HCT116 (cell line): ENCODE results near the gene COL4A3. TPM values are rescaled to one million over a fixed set of nuclear protein-coding genes. Genes with fewer than 3 reads are reported as not detected.

ENCODE experiments used
- ATAC-seq: fragments of 200-7000 bp; cut with Tn5 transposase; 2 replicates; pipeline ENCODE4 v1.9.1; 2020; ENCODE audit warnings: mild to moderate bottlenecking, moderate library complexity
- BruUV-seq: library from RNA; stranded (reverse); fragments of 400-500 nt; replicated peaks from 2 replicates; lab custom pipeline; 2021; lab: Mats Ljungman, UMichigan
- CTCF ChIA-PET: fragments of 300-600 bp; sonication (Branson Sonifier 250); formaldehyde crosslinking; loops from one replicate; lab custom pipeline; 2021; ENCODE audit warnings: antibody characterized with exemption; lab: Charles Lee
- POLR2A ChIA-PET: fragments of 300-600, 350-600 bp; sonication (Branson Sonifier 250); formaldehyde crosslinking; loops from one replicate; lab custom pipeline; 2021; ENCODE audit warnings: antibody characterized with exemption; lab: Charles Lee
- RAD21 ChIA-PET, 2 experiments: fragments of 300-600 bp; sonication (Branson Sonifier 250); formaldehyde crosslinking; loops; one replicate each; lab custom pipeline; 2023; ENCODE audit warnings: low total read pairs in 2 of 2; ENCODE audit not compliant: uncharacterized antibody in 2 of 2, unreplicated experiment in 2 of 2, low non-redundant PET in 1 of 2; lab: Charles Lee
- DNase-seq: peaks from one replicate; pipeline ENCODE4 v3.0.0-alpha.2; 2010; ENCODE audit warnings: low read depth, low spot score
- H2AFZ ChIP-seq: fragments of 200-600 bp; shearing (Covaris generic), sonication (generic); 2 replicates; pipeline ENCODE4 v1.6.1; 2017; ENCODE audit warnings: low read depth, mixed run types, mixed read lengths, antibody characterized with exemption, low read length; ENCODE audit not compliant: poor library complexity, severe bottlenecking
- H3K27ac ChIP-seq: 2 replicates; pipeline ENCODE4 v1.5.1; 2012; ENCODE audit warnings: low read depth, low read length
- H3K27me3 ChIP-seq: fragments of 200-600 bp; sonication (generic); 2 replicates; pipeline ENCODE4 v1.6.1; 2016; ENCODE audit warnings: mixed run types, low read length, mixed read lengths; ENCODE audit not compliant: insufficient read depth
- H3K36me3 ChIP-seq, 2 experiments: fragments of 200-500 bp in 1 of 2; fragments of 200-600 bp in 1 of 2; sonication (Bioruptor generic) in 1 of 2; sonication (generic) in 1 of 2; 2 replicates each; pipeline versions ENCODE4 v1.5.1 to v1.6.1; 2014 to 2016; ENCODE audit warnings: low read length in 2 of 2, inconsistent platforms in 1 of 2, mixed read lengths in 1 of 2, mixed run types in 1 of 2; ENCODE audit not compliant: insufficient read depth in 2 of 2, control insufficient read depth in 1 of 2
- H3K4me1 ChIP-seq, 2 experiments: fragments of 200-600 bp in 1 of 2; sonication (generic) in 1 of 2; 2 replicates each; pipeline versions ENCODE4 v1.5.1 to v1.6.1; 2012 to 2017; ENCODE audit warnings: low read length in 2 of 2, inconsistent platforms in 1 of 2, mild to moderate bottlenecking in 1 of 2, mixed read lengths in 1 of 2, mixed run types in 1 of 2, moderate library complexity in 1 of 2; ENCODE audit not compliant: insufficient read depth in 2 of 2, control insufficient read depth in 1 of 2
- H3K4me2 ChIP-seq: fragments of 200-600 bp; sonication (generic); 2 replicates; pipeline ENCODE4 v1.6.1; 2017; ENCODE audit warnings: mixed run types, low read length, mixed read lengths
- H3K4me3 ChIP-seq, 2 experiments: fragments of 200-600 bp in 1 of 2; sonication (generic) in 1 of 2; replicated peaks in 1 of 2; 2 replicates each; pipeline ENCODE4 v1.5.1; 2011 to 2016; ENCODE audit warnings: low read length in 2 of 2, control low read depth in 1 of 2, low read depth in 1 of 2, mild to moderate bottlenecking in 1 of 2, mixed read lengths in 1 of 2, mixed run types in 1 of 2
- H3K79me2 ChIP-seq: fragments of 200-600 bp; sonication (generic); 2 replicates; pipeline ENCODE4 v1.6.1; 2017; ENCODE audit warnings: mild to moderate bottlenecking, mixed run types, low read length, moderate library complexity, mixed read lengths; ENCODE audit not compliant: insufficient read depth
- H3K9ac ChIP-seq: fragments of 200-600 bp; sonication (generic); 2 replicates; pipeline ENCODE4 v1.6.1; 2016; ENCODE audit warnings: low read length, mixed read lengths
- H3K9me2 ChIP-seq: fragments of 200-600 bp; sonication (generic), shearing (Covaris generic); 2 replicates; pipeline ENCODE4 v1.6.1; 2017; ENCODE audit warnings: mixed run types, mild to moderate bottlenecking, moderate library complexity; ENCODE audit not compliant: insufficient read depth
- H3K9me3 ChIP-seq, 2 experiments: fragments of 200-500 bp in 1 of 2; fragments of 200-600 bp in 1 of 2; sonication (Bioruptor generic) in 1 of 2; sonication (generic) in 1 of 2; 2 replicates each; pipeline ENCODE4 v1.6.1; 2014 to 2017; ENCODE audit warnings: low read length in 2 of 2, mixed read lengths in 2 of 2, inconsistent platforms in 1 of 2, low read depth in 1 of 2, mild to moderate bottlenecking in 1 of 2, mixed run types in 1 of 2, moderate library complexity in 1 of 2; ENCODE audit not compliant: control insufficient read depth in 1 of 2, insufficient read depth in 1 of 2
- H4K20me1 ChIP-seq: fragments of 200-600 bp; sonication (generic), shearing (Covaris generic); 2 replicates; pipeline ENCODE4 v1.6.1; 2017; ENCODE audit warnings: mixed run types, mild to moderate bottlenecking, moderate library complexity; ENCODE audit not compliant: insufficient read depth
- MAX ChIP-seq: IDR thresholded peaks from 2 replicates; pipeline ENCODE4 v1.6.1; 2012
- SP1 ChIP-seq: IDR thresholded peaks from 2 replicates; pipeline ENCODE4 v1.6.1; 2012; ENCODE audit warnings: low read depth
- SRF ChIP-seq: IDR thresholded peaks from 2 replicates; pipeline ENCODE4 v1.6.1; 2012; ENCODE audit warnings: low read depth
- TCF7L2 ChIP-seq: IDR thresholded peaks from 2 replicates; pipeline ENCODE4 v1.7.0; 2011; ENCODE audit warnings: borderline replicate concordance, inconsistent platforms; ENCODE audit not compliant: insufficient read depth, insufficient read length; ENCODE audit errors: extremely low read depth
- ZBTB33 ChIP-seq: IDR thresholded peaks from 2 replicates; pipeline ENCODE4 v1.6.1; 2011; ENCODE audit warnings: mild to moderate bottlenecking, low read length, moderate library complexity; ENCODE audit not compliant: insufficient replicate concordance; ENCODE audit errors: extremely low read depth
- intact Hi-C: fragments of 100-400 bp; cut with micrococcal nuclease; formaldehyde crosslinking; loops from 2 replicates; pipeline ENCODE4 v1.10.0; 2022
- total RNA-seq: library from RNA; stranded (reverse); gene quantifications from one replicate; pipeline ENCODE4 v1.2.1, GENCODE V29; 2021; ENCODE audit not compliant: unreplicated experiment
- TF ChIP-seq, protein P1 (sequence below): IDR thresholded peaks from 2 replicates; pipeline ENCODE4 v1.6.1; 2012; ENCODE audit warnings: low read depth

The COL4A3 gene
- total RNA-seq, 1 experiment from 2014 or later = 4.9 TPM

DNA sequence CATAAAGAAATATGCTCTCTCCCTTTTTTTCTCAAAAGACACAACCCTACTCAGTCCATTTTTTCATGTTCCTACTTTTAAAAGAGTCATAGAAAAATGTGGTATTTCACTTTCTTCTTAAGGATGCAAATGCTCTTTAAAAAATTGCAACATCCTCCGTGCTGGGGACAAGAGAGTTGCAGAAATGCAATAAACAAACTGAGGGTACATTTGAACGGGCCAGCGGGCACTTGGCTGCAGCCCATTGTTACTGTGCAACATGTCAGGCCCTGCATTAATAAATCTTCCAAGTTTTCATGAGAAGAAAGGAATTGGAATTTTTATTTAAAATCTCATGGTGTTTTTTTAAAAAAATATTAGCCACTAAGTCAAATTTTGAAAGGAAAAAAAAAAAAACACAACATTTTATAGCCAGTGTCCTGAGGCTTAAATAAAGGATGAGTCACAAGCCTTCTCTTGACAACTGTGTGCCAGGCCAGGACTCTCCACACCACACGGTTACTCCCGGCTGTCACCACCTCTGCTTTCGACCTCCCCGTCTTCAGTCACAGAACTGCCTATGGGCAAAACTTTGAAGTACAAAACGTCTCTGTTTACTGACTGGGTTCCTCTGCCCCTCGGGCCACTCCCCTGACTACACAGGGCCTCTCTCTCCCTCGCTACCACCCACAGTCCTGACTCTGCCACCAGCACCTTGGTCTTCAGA is 103.1 kb downstream of the COL4A3 start:
- H3K4me2 ChIP-seq = no peak overlapping the region
- no peaks in the 10 kb centered on the region for H3K9me3 ChIP-seq
- H2AFZ ChIP-seq = no peak overlapping the region
- H3K36me3 ChIP-seq = no peaks in the 10 kb centered on the region
- BruUV-seq = no TSS peak
- TF ChIP-seq TCF7L2 (no peak), MAX (no peak)
- H3K4me1 ChIP-seq = no peaks in the 10 kb centered on the region
- CTCF ChIA-PET = no interaction called here
- DNase-seq = no peak
- RAD21 ChIA-PET = no interaction called here
- intact Hi-C loops = no loop called here
- H4K20me1 ChIP-seq = no peaks in the 10 kb centered on the region
- H3K79me2 ChIP-seq = no peaks in the 10 kb centered on the region
- H3K4me3 ChIP-seq = no peak overlapping the region
- no peak overlapping the region for H3K9ac ChIP-seq
- no peak overlapping the region for H3K27ac ChIP-seq
- POLR2A ChIA-PET = no interaction called here
- no peaks in the 10 kb centered on the region for H3K27me3 ChIP-seq
- H3K9me2 ChIP-seq = no peaks in the 10 kb centered on the region
- ATAC-seq = no peak

- ATAC-seq = no peak
- no peak for DNase-seq
Measured at GRCh38 chr2:227280895-227281294, 116.5 kb downstream of the COL4A3 start.

More at GRCh38 chr2:227280895-227281294, 116.5 kb downstream of the COL4A3 start:
- Histone ChIP-seq H4K20me1 (no peaks in the 10 kb centered on the region), H3K27ac (no peak overlapping the region), H3K4me2 (no peak overlapping the region), H3K27me3 (no peaks in the 10 kb centered on the region), H3K36me3 (no peaks in the 10 kb centered on the region), H3K9ac (no peak overlapping the region), H3K4me3 (no peak overlapping the region), H2AFZ (no peak overlapping the region), H3K9me3 (no peaks in the 10 kb centered on the region), H3K79me2 (no peaks in the 10 kb centered on the region), H3K9me2 (no peaks in the 10 kb centered on the region), H3K4me1 (no peaks in the 10 kb centered on the region)
- ChIA-PET POLR2A (no interaction called here), CTCF (no interaction called here), RAD21 (no interaction called here)
- intact Hi-C loops = no loop called here
- TF ChIP-seq, protein P1, sequence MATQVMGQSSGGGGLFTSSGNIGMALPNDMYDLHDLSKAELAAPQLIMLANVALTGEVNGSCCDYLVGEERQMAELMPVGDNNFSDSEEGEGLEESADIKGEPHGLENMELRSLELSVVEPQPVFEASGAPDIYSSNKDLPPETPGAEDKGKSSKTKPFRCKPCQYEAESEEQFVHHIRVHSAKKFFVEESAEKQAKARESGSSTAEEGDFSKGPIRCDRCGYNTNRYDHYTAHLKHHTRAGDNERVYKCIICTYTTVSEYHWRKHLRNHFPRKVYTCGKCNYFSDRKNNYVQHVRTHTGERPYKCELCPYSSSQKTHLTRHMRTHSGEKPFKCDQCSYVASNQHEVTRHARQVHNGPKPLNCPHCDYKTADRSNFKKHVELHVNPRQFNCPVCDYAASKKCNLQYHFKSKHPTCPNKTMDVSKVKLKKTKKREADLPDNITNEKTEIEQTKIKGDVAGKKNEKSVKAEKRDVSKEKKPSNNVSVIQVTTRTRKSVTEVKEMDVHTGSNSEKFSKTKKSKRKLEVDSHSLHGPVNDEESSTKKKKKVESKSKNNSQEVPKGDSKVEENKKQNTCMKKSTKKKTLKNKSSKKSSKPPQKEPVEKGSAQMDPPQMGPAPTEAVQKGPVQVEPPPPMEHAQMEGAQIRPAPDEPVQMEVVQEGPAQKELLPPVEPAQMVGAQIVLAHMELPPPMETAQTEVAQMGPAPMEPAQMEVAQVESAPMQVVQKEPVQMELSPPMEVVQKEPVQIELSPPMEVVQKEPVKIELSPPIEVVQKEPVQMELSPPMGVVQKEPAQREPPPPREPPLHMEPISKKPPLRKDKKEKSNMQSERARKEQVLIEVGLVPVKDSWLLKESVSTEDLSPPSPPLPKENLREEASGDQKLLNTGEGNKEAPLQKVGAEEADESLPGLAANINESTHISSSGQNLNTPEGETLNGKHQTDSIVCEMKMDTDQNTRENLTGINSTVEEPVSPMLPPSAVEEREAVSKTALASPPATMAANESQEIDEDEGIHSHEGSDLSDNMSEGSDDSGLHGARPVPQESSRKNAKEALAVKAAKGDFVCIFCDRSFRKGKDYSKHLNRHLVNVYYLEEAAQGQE = peak; percentile 52
- no peak for TF ChIP-seq ZBTB33
- no peak for TF ChIP-seq SP1
- TF ChIP-seq SRF = no peak
- BruUV-seq = no TSS peak
